Astrocyte of the spinal cord (primary cell): ENCODE results near the gene PAK5.

Experiments used
- DNase-seq: peaks from one replicate; pipeline ENCODE4 v3.0.0; 2011; ENCODE audit warnings: low read depth, low spot score
- H3K4me3 ChIP-seq: 2 replicates; pipeline ENCODE4 v1.5.1; 2011; ENCODE audit warnings: low read depth, mild to moderate bottlenecking, low read length, moderate library complexity
- in situ Hi-C: cut with HindIII; loops from 2 replicates; pipeline ENCODE4 v1.10.0; 2017; ENCODE audit warnings: low sequenced_read_pairs
- TF ChIP-seq, protein P1 (sequence below): IDR thresholded peaks from 2 replicates; pipeline ENCODE4 v1.5.1; 2012; ENCODE audit warnings: low read depth, mild to moderate bottlenecking, low read length, inconsistent platforms

The PAK5 gene

DNA sequence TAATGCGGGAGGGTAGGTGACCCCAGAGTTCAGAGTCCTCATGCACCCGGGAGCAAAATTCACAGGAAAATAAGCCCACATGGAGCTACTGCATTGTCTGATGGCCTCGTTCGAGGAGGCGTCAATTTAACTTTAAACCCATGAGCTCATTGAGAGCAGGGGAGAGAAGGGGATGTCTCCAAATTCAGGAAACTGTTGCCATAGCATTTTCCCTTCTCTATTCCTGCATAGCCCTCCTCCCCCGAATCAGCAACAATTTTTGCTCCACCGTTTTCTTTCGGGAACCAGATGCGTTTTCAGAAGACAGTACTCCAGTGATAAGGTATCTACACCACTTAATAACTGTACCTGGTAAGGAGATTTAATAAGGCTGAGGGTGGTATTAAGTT, 324.8 kb downstream of the PAK5 start:
- in situ Hi-C loops, result no loop called here
- no peak overlapping the region for H3K4me3 ChIP-seq
- TF ChIP-seq, protein P1, sequence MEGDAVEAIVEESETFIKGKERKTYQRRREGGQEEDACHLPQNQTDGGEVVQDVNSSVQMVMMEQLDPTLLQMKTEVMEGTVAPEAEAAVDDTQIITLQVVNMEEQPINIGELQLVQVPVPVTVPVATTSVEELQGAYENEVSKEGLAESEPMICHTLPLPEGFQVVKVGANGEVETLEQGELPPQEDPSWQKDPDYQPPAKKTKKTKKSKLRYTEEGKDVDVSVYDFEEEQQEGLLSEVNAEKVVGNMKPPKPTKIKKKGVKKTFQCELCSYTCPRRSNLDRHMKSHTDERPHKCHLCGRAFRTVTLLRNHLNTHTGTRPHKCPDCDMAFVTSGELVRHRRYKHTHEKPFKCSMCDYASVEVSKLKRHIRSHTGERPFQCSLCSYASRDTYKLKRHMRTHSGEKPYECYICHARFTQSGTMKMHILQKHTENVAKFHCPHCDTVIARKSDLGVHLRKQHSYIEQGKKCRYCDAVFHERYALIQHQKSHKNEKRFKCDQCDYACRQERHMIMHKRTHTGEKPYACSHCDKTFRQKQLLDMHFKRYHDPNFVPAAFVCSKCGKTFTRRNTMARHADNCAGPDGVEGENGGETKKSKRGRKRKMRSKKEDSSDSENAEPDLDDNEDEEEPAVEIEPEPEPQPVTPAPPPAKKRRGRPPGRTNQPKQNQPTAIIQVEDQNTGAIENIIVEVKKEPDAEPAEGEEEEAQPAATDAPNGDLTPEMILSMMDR, result no peak
- DNase-seq, result no peak

DNA sequence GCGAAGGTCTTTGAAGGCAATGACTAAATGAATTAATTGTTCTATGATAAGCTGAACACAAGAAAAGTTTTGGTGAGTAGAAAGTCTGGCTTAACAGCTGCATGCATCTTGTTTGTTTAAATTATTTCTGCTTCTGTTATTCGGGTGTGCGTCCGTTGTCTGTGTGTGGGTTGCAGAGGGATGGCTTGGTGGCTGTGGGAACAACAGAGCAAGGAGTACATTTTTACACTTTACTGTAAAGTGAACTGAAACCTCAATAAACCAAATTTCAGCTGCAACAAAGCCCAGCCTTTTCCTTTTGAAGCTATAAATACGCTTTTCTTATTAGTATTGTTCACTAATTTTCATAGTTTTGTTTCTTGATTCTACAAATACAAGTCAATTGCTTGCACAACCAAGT, 328.0 kb downstream of the PAK5 start:
- no peak overlapping the region for H3K4me3 ChIP-seq
- TF ChIP-seq, protein P1, result no peak
- no peak for DNase-seq
- in situ Hi-C loops, result no loop called here

DNA sequence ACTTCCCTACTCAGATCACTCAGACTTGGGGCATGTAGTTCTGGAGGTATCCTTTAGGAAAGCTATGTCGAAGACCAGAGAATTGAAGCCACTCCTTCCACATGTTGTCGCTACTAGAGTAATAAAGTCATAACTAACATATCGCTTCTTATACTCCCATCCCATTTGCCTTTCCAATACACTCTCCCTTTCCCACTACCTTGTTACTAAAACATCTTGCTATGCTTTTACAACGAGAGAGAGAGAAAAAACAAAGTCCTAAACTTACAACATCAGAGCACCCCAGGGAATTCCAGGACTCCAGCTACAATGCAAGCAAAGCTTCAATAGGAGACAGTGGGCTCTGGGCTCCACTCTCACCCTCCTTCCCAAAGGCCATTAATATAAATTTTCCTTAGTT, 329.6 kb downstream of the PAK5 start:
- DNase-seq, result no peak
- no peak overlapping the region for H3K4me3 ChIP-seq
- in situ Hi-C loops, result no loop called here
- TF ChIP-seq, protein P1, result no peak

DNA sequence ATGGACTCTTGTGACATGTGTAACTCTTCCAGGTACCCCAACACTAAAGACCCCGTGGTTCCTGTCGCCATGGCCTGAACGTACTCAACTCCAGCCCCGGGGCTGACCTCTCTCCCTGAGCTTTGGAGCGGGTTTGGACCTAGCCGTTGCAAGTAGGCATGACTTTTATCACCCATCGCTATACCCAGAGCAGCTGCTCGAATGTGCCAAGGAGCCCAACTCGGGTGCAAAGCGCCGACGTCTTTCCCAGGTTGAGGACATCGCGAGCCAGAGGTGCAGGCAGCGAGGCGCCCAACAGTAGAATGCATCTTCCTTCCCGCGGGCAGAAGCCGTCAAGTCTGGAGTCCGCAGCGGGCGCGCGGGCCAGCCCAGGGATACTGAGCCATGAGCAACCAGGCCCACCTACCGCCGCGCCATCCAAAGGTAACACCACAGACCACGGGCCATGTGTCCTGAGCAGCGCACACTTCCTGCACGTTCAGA, 330.1 kb downstream of the PAK5 start:
- DNase-seq, result no peak
- TF ChIP-seq, protein P1, result no peak
- in situ Hi-C loops, result no loop called here
- H3K4me3 ChIP-seq, result no peak overlapping the region

DNA sequence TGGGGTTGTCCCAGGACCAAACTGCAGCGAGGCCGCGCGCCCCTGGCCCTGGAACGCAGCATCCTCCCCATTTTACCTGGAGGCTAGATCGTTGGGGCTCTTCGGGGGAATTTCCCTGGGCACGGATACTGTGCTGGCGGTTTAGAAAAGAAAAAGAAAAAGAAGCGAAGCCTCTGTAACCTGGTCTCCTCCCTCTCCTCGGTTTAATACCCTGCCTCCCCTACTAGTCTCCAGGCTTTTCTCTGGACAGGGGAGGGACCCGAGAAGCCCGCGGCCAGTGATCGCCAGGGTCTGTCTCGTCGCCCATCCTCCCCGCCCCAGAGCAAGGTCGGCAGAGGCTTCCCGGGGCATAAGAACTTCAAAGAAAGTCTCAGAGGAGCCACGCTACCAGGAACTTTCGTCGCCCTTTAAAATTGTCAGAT, 330.6 kb downstream of the PAK5 start:
- TF ChIP-seq, protein P1, result no peak
- H3K4me3 ChIP-seq, result no peak overlapping the region
- DNase-seq, result no peak
- in situ Hi-C loops, result no loop called here

DNA sequence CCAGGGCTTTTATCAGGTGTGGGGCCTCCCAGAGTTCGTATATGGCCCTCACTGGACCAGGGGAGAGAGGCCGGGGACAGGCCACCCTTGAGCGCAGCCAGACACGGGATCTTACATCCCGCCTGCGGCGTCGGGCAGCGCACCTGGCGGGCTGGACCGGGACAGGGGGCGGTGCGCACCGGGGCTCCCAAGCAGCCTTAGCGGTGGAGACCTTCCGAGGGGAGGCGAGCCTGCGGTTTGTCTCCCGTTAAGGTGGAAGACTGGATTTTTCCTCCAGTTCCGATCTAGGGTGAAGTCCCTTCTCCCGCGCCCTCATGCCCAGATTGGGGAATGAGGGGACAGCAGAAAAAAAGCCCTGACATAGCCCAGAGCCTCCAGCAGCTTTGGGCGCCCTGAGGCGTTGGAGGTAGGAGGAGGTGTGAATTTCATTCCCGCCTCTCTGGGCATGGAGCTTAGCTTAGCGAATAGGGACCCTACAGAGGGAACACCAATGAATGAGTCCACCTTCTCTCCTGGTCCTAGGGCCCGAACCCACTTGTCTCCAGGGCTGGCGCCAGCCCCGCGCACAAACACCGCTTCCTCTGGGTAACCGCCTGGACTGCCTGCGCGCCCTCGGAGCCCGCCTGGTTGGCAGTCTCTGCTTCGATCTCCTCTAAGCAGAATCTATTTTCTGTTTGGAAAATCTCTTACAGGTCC, 331.2 kb downstream of the PAK5 start:
- no peak for DNase-seq
- no peak overlapping the region for H3K4me3 ChIP-seq
- TF ChIP-seq, protein P1, result no peak
- in situ Hi-C loops, result no loop called here
